GM18519 (cell line): ENCODE results near the gene MYBPC2.

Experiments used
- ATAC-seq: cut with Tn5 transposase; IDR thresholded peaks from one replicate; pipeline ENCODE4 v1.9.1; 2021; ENCODE audit warnings: mild to moderate bottlenecking, moderate library complexity; ENCODE audit not compliant: unreplicated experiment, low FRiP score

The MYBPC2 gene

DNA sequence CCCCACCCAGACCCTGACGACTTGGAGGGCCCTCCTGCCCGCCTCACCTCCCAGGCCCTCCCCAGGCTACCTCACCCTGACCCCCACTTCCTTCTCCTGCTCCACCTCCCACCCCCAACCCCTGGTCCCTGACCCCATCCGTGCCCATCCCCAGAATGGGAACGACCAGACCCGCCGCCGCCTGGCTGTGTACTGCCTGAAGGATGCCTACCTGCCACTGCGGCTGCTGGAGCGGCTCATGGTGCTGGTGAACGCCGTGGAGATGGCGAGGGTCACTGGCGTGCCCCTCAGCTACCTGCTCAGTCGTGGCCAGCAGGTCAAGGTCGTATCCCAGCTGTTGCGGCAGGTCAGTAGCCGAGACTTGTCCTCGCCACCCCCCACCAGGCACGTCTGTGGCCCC, 25.9 kb upstream of the MYBPC2 start:
- no peak for ATAC-seq

DNA sequence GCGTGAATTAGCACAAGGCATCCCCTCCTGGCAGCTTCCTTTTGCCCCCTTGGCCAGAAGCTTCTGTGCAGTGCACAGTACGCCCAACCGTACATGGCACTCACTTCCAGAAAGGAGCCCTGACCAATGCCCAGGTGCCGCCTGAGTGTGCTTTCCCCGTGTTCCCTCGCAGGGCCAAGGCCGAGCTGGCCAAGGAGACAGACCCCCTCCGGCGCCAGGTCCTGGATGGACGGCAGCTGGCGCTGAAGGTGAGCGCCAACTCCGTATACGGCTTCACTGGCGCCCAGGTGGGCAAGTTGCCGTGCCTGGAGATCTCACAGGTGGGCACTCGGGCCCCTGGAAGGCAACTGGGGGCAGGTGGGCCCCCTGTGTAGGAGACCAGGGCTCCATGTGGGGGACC, 23.3 kb upstream of the MYBPC2 start:
- ATAC-seq: no peak

DNA sequence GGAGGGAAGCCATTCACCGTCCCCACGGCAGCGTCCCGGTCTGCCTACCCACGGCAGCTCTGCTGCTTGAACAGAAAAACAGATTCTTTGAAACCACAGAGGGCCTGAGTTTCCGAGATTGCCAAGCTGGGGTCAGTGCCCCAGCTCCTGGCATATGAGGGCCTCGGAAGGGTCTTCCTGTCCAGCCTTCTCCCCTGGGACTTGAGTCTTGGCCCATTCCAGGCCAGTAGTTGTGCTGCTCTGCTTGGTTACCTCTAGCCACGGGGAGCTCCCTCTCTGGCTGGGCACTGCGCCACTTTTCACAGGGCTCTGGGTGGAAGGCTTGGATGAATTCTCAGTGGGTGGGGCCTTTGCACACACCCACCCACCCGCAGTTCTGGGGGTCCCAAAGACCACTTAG, 22.6 kb upstream of the MYBPC2 start:
- ATAC-seq: no peak

- ATAC-seq: no peak
Observed at GRCh38 chr19:50412419-50412818, 20.3 kb upstream of the MYBPC2 start.

DNA sequence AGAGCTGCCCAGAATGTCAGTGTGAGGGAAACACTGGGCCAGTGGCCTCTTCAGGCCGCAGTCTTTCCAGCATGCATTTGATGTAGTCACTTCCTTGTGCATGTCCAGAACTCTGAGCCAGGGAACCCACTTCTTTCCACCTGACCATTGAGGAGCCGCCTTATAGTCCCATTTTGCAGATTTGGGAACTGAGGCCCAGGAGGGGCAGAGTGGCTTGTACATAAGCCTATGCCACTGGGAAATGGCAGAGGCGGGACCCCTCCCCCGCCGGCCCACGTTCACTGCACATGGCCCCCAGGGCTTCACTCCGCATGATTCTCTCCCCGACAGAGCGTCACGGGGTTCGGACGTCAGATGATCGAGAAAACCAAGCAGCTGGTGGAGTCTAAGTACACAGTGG, 19.6 kb upstream of the MYBPC2 start:
- ATAC-seq: no peak

DNA sequence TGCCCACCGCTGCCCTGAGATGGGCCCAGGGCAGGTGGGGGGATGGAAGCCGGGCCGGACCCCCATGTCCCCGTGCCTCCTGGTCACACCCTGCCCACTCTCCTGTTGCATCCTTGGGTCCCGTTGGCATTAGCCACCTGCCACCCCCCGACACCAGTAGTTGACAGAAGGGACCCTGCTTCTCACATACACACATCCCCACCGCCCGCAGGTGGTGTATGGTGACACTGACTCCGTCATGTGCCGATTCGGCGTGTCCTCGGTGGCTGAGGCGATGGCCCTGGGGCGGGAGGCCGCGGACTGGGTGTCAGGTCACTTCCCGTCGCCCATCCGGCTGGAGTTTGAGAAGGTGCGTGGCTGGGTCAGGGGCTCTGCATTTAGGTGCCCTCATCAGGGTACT, 19.2 kb upstream of the MYBPC2 start:
- ATAC-seq: no peak

DNA sequence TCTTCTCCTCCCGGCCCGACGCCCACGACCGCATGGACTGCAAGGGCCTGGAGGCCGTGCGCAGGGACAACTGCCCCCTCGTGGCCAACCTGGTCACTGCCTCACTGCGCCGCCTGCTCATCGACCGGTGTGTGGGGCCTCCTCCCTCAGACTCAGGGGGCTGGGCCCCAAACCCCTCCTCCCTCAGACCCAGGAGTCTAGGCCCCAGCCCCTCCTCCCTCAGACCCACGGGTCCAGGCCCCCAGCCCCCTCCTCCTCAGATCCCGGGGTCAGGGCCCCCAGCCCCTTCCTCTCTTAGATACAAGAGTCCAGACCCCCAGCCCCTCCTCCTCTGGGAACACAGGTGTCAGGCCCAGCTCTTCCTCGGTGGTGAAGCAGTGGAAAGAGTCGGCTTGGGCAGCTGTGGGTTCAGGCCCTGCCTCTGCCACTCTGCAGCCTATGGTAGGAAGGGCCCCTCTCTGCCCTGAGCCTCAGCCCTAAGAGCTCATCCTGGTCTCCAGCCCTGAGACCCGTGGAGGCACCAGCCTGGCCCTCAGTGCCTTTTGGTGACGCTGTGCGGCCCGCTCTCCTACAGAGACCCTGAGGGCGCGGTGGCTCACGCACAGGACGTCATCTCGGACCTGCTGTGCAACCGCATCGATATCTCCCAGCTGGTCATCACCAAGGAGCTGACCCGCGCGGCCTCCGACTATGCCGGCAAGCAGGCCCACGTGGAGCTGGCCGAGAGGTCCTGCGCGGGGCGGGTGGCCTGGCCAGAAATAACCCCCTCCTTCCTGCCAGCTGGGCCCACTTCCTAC, 17.6 kb upstream of the MYBPC2 start:
- no peak for ATAC-seq

GRCh38 chr19:50415661-50416033, 17.0 kb upstream of the MYBPC2 start:
- no peak for ATAC-seq

GRCh38 chr19:50416034-50416977, 16.4 kb upstream of the MYBPC2 start:
- ATAC-seq: no peak

GRCh38 chr19:50417111-50418081, 15.3 kb upstream of the MYBPC2 start:
- no peak for ATAC-seq

GRCh38 chr19:50418176-50419021, 14.3 kb upstream of the MYBPC2 start, which contains the start of gene SPIB:
Gene SPIB (plus strand): TSS chr19:50418938. CDS start chr19:50418963, 25 bp downstream.
- ATAC-seq: no peak

DNA sequence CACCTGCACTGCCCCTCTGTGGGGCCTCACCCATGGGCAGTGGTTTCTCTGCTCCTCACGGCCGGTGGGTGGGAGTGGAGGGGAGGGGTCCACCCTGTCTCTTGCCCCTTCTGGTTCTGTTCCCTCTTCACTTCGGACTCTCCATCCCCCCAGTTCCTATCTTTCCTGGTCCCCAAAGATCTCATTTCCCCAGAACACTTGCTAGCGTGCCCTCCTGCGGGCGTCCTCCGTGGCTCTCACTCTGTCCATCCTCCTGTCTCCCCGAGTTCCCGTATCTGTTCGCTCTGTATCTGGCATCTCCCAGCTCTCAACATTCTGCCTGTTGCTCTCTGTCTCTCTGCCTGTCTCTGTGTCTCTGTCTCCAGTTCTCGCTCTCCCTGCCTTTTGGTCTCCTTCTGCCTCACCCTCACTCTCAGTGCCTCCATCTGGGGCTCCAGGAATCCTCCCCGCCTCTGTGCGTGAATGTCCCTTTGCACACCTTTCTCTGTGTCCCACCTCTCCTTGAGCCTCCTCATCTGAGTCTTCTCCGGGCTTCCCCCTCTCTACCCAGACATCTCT, 13.6 kb upstream of the MYBPC2 start:
- ATAC-seq: no peak

DNA sequence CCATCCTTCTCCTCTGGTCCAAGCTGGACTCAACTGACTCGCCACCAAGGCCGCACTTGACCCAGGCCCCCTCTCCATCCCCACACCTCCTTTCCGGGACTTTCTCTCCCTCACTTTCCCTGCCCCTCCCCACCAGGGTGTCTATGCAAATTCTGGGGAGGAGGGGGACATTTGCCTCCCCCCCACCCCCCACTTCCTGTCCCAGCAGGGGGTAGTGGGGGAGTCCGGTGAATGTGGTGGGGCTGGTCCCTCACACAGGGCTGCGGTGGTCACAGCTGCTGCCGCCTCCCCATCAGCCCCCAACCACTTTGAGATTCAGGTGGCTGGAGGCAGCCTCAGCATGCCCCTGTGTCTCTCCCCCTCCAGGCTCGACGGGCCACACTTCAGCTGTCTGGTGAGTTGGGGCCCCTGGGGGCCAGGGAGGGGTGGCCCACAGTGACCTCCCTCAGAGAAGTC, 13.1 kb upstream of the MYBPC2 start:
- no peak for ATAC-seq

DNA sequence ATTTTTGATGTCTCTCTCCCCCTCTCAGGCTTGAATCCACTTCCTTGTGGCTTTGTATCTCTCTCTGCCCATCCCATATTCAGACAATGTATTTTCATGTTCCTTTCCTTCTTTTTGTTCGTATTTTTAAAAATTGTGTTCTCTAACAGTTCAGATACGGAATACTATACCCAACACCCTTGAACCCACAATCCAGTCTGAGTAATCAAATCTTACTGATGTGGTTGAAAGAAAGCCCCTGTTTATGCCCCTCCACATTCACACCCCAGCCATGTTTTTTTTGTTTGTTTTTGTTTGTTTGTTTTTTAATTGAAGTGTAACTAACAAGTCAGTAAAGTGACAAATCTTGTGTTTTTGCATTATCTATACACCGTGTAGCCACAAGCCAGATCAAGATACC, 12.6 kb upstream of the MYBPC2 start:
- ATAC-seq: no peak

DNA sequence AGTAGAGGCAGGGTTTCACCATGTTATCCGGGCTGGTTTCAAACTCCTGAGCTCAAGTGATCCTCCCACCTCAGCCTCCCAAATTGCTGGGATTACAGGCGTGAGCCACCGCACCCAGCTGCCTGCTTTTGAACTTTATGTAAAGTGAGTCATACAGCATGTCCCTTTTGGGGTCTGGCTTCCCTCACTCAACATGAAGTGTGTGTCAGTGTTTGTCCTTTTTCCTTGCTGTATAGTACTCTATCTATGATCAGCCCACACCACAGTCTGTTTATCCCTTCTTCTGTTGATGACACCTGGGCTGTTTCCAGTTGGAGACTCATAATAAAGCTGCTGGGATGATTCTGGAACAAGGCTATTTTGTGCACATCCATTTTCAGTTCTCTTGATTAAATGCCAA, 11.9 kb upstream of the MYBPC2 start:
- ATAC-seq: no peak

DNA sequence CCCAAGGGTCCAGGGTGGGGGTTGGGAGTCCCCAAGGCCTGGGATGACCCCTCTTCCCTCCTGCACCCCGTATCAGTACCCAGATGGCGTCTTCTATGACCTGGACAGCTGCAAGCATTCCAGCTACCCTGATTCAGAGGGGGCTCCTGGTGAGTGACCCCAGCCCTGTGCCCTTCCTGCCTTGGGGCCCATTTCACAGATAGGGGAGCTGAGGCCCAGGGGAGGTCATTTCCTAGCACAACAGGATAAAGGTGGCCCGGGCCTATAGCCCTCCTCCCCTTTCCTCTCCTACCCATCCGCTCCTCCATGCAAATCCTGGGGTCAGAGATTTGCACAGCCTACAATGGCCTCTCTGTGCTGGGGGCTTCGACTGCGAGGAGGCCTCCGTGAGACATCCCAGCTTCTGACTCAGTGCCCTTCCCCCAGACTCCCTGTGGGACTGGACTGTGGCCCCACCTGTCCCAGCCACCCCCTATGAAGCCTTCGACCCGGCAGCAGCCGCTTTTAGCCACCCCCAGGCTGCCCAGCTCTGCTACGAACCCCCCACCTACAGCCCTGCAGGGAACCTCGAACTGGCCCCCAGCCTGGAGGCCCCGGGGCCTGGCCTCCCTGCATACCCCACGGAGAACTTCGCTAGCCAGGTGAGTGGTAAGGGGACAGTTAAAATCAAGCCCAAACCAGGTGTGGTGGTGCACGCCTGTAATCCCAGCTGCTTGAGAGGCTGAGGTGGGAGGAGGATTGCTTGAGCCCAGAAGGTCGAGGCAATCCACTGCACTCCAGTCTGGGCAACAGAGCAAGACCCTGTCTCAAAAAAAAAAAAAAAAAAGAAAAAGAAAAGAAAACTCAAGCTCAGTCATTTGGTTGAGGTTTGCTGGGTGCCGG, 10.1 kb upstream of the MYBPC2 start:
- no peak for ATAC-seq

GRCh38 chr19:50423279-50424113, 9.2 kb upstream of the MYBPC2 start:
- no peak for ATAC-seq
